ENCODE results near the gene MIEN1.

DNA sequence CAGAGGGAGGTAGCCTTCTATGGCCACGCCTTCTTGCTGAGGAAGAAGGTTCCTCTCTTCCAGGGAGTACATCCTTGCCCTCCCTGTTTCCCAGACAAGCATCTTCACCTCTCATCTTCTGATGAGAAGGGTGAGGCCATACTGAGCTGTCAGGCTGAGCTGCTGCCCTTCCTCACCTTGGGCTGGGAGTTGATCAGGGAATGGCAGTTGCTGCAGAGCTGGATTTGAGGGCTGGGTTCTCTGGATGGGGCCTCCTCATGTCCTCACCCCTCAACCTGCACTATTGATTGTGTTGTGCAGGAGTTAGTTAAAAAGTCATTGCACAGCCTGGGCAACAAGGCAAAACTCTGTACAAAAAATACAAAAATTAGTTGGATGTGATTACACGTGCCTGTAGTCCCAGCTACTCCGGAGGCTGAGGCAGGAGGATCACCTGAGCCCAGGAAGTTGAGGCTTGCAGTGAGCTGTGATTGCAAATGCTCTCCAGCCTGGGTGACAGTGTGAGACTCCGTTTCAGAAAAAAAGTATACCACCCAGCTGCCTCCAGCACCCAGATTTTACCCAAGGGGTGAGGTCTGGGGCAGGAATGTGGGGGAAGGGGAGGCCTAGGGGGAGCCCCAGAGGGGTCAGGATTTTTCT is 28.4 kb downstream of the MIEN1 start:
- TF ChIP-seq GATA2 (IDR thresholded peaks at IDR 0.05; ENCODE audit: low read depth, low read length) (no peak), GATA3 (IDR thresholded peaks at IDR 0.05; ENCODE audit: low read depth, low read length) (no peak)
